Measurements from ENCODE around the gene ARHGAP22. TPM values are rescaled to one million over a fixed set of nuclear protein-coding genes. Genes with fewer than 3 reads are reported as not detected.

Gene ARHGAP22
- polyA plus RNA-seq, 1 donor: 1.3 TPM

DNA sequence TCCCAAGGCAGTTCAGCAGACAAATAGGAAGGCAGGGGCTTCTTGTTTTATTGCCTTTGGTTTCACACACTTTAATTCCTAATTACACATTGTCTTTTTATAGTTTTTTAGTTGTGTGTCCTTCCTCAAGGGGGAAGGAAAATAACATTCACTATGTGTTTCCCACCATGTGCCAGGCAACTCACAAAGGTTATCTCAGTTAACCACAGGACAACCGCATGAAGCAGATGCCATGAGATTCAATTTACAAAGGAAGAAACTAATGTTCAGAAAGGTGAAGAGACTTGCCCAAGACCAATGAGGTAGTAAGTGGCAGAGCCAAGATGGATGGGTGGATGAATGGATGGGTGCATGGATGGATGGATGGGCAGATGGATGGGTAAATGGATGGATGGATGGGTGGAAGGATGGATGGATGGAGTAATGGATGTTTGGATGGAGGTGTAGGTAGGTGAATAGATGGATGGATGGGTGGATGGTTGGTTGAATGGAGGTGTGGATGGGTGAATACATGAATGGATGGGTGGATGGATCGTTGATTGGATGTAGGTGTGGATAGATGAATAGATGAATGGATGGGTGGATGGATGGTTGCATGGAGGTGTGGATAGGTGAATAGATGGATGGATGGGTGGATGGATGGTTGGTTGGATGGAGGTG lies 77.9 kb downstream of the ARHGAP22 start:
- DNase-seq: no peak

DNA sequence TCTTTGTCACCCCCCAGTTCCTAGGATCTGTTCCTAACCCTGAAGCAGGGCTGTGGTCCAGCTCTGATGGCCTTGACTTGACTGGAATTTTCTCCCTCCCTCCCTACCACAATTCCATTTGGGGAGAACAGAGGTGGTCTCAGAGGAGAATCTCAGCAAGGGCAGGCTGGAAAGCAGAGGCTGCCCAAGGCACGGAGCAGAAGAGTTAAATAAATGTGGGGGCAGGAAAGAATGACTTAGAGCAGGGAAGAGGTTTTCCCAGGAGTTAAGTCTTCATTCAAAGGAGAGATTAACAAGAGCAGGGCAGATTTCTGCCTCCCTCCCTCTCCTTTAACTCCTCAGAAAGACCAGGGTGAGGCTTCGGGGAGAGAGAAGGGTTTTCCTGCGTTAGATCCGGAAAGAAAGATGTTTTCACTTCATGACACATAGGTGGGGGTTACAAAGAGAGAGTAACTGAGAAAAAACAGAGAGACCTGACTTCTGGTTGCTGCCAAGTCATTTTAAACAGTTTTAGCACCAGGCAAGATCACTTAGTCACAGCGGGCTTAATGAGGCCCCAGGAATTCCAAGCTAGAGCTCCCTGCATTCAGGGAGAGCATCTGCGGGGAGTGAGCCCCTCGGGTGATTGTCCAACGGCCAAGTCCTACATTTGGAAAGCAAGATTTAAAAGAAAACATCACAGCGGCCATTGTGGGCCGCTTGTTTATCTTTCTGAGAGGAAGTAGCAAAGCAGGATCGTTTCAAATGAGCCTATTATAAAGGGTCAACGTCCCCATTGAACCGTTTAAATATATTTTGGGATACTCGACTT lies 78.7 kb downstream of the ARHGAP22 start:
- DNase-seq: no peak

DNA sequence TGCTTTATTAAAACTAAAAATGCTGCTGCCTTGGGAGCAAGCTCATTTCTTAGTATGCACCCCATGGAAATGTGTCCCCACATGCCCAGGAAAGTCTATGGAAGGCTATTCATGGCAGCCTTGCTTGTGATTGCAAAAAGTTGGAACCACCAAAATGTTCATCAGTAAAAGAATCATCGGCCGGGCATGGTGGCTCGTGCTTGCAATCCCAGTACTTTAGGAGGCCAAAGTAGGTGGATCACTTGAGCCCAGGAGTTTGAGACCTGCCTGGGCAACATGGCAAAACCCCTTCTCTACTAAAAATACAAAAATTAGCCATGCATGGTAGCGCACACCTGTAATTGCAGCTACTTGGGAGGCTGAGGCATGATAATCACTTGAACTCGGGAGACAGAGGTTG lies 79.8 kb downstream of the ARHGAP22 start:
- DNase-seq: no peak

DNA sequence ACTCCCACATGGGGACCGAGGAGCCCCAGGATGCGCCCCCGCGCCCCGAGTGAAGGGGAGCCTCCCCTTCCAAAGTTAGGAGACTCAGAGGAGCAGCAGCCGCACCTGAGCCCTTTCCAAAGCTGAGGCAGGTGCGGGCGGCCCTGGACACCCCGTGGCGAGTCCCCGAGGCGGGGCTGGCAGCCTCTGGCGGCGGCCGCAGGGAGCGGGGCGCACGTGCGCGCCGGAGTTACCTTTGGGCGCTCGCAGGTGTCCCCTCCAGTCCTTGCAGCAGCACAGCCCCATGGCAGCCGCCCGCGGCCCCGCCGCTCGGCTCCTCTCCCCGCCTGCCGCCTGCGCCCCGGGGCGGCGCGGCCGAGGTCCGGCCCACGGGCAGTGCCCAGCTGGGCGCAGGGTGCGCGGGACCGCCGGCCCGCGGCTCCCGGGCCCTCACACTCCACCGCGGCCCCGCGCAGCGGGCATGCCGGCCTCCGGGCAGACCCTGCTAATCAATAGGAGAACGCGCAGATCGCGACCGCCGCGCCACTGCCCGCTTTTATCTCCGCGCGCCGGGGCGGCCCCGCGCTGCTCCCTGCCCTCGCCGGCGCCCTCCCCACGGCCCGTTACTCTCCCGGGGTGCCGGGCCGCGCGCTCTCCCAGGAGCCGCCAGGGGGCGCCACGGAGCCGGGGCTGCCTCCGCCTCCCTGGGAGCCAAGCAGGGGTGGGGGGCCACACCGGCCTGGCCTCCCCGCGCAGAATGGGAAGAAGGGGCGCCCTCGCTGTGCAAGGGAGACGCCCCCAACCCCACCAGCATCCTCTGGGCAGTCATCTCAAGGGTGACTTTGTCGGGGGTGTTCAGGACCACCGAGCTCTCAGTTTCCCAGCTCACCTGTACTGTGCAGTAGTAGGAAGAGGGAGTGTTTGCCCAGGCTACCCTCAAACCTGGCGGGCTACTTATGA lies 80.8 kb downstream of the ARHGAP22 start:
- DNase-seq: no peak

DNA sequence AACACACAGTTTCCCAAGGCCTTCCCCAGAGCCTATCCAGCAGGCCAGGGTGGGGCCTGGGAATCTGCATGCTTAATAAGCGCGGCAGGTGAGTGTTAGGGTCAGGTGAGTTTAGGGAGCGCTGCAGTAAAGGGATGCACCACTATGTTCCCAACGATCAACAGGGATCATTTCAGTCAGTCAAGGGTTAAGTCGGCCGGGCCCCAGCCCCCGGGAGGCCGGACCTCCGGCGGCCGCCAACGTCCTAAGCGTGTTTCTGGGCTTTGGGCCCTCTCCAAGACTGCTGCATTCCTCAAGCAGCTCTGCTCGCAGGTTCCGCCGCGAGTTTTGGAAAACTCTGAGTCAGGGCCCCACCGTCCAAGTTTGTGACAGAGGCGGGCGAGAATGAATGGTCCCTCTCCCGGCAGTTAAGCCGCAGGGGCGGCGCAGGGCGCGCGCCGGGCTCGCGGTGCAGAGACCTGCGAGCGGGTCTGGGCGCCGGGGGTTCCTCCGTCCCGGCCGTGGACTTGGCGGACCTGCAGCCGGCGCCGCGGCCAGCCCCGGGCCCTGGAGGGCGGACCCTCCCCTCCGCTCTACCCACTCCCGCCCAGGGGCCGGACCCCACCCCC lies 81.6 kb downstream of the ARHGAP22 start:
- peak; percentile 81 for DNase-seq

DNA sequence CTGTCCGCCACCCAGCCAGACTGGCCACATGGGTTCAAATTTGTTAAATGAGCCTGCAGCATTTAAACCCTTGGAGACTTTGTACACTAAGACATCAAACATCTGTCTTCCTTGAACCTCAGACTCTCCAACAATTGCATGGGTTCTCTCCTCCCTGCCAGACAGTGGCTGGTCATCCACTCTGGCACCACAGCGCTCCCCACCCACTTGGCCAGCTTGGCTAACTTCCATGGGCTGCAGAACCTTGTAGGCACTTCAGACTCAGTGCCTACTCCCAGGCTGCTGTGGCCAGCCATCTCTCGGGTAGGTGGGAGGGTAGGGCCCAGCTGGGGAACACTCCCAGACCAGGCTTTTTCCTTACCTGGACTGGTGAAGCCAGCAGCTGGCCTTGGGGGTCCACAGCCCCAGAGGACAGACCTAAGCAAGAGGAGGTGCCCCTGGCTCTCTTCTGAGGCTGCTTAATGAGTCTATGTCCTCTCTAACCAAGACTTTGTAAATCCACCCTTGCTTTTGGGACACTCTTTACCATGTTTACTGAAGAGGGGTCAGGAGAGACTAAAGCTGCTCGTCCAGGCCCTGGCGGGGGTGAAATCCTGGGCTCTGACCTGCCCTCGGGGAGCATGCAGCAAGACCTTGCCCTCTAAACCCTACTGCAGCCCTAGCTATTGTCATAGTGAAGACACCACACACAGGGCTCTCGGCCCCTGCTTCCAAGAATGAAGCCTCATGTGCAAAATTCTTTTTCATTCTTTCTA lies 82.7 kb downstream of the ARHGAP22 start:
- DNase-seq: no peak

DNA sequence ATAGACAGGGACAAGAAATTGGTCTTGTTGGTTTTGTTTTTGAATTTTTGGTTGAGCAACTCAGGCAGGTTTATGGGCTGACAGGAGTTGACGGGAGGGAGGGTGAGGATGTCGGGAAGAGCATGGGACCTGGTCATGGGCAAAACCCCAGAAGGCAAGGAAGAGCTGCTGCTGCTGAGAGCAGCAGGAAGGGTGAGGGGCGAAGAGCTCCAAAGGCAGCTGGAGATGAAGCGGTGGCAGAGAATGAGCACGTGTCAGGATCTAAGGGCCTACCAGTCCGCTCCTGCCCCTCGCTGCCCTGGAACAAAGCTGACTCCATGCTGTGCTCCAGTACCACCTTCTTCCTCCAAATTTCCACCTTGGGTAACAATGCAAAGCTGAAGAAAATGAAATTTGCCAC lies 84.3 kb downstream of the ARHGAP22 start:
- no peak for DNase-seq

DNA sequence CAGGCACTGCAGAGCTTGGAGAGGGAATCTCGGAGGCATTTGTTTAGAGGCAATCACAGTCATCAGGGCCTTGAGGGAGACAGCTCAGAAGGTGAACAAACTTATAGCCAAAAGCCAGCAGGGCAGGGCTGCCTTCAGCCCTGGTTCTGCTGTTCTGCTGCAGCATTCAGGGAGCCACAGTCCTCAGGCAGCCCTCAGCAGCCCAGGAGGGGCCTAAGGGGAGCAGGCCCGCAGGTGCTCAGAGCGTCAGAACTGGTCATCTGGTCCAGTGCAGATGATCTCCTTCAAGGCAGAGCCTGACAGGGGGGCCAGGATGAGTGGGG lies 84.7 kb downstream of the ARHGAP22 start:
- no peak for DNase-seq

DNA sequence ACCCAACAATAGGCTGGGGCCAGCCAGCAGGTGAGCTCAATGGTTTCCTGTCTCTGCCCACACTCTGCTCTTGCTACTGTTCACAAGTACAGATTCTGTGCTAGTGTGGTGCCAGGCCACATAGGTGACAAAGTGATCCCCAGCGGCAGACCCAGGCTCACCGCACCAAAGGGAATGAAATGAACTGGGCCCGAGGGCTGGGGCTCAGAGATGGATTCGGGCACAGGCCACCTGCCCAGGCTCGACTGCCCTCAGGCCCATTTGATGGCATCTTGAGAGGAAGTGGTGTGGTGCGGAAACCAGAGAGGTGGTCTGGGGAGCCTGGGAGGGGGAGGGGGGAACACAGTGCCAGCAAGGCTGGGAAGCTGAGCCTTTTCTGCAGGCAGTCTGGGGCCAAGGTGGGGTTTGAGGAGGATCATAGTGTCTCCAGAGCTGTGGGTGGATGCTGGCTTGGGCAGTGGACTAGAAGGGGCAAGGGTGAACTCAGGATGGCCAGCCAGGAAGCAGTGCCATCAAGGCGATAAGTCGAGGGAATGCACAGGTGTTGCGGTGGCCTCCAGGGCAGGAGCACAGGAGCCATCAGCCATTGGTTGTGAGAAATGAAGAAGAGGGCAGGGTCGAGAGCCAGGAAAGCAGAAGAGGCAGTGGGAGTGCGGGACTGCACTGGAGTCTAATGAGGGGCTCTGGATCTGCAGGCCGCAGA lies 85.2 kb downstream of the ARHGAP22 start:
- DNase-seq: no peak

DNA sequence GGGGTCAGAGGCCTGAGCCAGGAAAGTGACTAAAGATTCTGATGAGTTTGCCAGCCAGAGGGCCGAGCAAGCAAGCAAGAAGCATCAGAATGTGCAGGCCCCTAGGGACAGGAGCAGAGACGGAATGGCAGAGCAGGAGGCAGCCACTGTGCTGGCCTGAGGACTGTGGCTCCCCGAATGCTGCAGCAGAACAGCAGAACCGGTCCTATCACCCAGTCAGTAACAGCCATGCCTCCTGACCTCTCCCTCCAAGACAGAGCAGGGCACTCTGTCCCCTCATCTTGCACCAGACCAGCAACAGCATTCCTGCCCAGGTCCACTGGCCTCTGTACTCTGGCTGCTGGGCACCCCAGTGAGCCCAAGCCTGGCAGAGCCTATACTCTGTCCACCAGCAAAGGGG lies 85.9 kb downstream of the ARHGAP22 start:
- no peak for DNase-seq

DNA sequence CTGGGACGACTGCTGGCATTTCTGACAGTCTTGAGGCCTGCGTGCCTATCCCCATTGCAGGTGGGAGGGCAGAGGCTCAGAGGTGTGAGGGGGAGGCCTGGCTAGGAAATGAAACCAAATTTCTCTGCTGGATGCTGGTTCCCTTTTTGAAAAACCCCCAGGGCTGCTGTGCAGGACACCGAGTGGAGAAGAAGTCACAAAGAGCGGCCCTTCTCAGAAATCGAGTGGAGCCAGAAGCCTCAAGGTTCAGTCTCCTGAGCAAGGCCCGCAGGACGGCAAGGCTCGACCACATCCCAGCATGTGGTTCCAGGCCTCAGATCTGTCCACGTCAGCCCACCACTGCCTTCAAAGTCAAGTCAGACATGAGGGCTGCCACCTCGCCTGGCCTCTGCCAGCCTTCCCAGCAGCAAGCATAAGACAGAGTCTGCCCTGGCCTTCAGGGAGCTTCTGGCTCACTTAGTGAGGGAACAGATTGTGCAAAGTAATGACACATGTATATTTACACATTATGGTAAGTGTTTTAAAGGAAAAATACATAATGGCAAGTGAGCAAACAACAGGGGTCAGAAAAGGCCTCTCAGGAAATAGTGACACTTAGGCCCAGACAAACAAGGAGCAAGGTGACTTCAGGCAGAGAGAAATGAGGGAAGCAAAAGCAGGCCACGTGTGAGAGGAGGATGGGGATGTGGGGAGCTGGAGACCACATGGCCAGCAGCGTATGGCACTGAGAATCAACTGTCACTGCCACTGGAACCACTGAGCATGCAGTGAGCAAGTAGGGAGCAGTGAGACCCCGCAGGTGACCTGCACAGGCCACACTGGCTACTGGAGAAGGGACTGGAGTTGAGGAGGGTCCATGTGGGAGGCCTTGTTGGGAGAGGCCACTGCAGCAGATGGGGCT lies 86.7 kb downstream of the ARHGAP22 start:
- no peak for DNase-seq

DNA sequence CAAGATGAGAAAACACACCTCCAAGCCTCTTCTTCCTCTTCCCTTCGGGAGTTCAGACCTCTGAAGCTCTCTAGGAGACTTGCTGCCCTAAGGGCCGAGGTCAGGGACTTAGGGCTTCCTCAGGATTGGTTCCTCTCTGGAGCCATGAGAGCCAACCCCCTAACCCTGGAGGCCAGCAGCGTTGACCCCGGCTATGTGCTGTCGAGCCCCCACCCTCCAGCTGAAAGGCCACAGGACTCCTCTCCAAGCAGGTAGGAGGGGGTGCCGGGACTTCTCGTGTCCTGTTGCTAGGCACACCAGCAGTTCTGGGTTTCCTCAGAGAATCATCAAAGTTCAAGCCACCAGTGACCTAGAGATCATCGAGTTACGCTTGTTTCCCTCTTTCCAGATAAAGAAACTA lies 87.4 kb downstream of the ARHGAP22 start:
- DNase-seq: no peak

DNA sequence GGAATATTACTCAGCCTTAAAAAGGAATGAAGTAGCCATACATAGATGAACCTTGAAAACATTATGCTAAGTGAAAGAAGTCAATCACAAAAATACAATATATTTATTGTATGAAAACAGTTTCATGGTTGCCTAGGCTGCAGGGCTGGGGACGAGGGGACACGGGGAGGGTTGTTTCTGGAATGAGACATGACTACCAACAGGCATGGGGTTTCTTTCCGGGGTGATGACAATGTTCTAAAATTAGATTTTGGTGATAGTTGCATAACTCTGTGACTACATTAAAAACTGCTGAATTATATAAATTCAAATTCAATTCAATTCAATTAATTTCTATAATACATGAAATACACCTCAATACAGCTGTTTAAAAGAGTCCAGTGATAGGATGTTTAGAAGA lies 88.0 kb downstream of the ARHGAP22 start:
- no peak for DNase-seq

DNA sequence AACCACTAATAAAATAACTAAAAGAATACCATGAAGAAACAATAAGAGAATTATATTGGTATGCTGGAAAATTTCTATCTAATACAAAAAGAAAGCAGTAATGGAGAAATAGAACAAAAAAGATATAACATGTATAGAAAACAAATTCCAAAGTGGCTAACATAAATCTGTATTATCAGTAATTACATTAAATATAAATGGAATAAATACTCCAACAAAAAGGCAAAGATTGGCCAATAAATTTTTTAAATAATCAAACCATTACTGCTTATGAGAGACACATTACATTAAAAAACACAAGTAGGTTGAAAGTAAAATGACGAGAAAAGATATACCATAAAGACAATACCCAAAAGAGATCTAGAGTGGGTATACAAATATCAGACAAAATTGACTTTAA lies 90.0 kb downstream of the ARHGAP22 start:
- no peak for DNase-seq

DNA sequence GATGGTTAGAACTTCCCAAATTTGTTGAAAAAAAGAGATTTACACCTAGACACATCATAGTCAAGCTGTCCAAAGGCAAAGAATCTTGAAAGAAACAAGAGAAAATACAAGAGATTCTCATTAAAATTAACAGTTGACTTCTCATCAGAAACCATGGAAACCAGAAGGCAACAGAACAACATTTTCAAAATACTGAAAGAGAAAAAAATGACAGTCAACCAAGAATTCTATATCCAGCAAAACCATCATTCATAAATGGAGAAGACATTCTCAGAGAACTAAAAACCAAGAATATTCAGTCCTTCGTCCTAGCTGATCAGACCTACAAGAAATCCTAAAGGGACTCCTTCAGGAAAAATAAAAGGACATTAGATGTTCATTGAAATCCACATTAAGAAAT lies 90.6 kb downstream of the ARHGAP22 start:
- DNase-seq: no peak

DNA sequence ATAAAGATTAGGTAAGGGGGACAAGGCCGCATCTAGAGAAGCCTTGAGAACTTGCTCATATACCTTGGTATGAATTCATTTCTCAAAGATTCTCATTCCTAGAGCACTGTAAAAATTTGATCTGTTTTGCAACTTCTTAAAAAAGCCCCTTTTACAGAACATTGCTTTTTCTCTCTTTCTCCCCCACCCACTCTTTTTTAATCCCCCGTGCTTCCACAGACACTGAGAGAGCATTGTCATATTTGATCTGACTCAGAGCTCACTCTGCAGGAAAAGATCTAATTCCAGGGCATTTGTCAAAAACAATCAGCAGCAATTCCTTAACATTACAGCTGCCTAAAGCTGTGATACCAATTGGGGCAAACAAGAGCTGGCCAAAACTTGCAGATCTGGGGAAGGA lies 92.0 kb downstream of the ARHGAP22 start:
- no peak for DNase-seq

DNA sequence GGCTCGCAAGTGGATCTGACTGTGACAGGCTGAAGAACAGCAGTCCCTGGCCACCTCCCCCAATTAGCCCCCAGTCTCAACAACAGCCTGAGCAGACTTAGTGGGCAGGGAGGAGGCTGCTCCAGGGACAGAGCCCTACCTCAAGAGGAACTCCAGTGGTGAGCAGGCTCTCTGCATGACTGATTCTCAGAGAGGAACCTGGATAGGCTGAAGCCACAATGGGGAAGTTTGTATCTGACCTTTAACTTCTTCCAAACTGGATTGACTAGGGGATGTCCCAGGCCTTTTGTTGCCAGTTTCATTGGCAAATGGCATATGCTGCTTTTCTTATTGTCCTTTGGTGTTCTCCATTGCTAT lies 93.0 kb downstream of the ARHGAP22 start:
- no peak for DNase-seq

DNA sequence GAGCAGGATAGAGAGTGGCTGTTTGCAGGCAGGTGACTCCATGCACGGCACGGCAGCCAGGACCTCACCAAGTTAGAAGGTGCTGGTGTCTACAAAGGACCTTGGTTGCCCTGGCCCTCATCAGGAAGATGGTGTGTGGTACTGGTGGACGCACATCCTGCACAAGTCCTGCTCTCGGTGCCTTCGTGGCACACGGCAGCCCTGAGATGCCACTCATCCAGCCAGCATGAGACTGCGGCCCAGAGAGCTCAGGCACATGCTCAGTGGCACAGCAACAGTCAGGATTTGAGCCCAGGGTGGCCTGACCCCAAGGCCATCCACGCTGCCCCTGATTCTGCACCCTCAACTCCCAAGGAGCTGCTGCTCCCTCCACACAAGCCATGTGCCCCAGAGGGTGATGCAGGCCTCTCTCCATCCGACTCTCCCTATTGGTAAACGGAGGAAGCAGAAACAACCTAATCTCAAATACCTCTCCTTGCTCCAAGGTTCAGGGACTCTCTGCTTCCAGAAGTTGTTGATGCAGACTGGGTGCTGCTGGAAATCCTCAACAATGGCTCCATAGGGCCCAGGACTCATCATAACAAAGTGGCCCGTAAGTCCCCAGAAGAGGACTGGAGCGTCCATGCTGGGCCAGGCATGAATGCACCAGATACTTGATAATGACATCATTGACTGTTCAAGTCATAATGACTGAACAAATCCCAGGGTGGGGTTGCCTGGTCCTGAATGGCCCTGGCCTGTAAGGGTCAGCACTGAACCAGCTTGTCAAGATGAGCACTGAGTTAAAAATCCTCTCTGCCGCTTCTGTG lies 93.6 kb downstream of the ARHGAP22 start:
- no peak for DNase-seq

DNA sequence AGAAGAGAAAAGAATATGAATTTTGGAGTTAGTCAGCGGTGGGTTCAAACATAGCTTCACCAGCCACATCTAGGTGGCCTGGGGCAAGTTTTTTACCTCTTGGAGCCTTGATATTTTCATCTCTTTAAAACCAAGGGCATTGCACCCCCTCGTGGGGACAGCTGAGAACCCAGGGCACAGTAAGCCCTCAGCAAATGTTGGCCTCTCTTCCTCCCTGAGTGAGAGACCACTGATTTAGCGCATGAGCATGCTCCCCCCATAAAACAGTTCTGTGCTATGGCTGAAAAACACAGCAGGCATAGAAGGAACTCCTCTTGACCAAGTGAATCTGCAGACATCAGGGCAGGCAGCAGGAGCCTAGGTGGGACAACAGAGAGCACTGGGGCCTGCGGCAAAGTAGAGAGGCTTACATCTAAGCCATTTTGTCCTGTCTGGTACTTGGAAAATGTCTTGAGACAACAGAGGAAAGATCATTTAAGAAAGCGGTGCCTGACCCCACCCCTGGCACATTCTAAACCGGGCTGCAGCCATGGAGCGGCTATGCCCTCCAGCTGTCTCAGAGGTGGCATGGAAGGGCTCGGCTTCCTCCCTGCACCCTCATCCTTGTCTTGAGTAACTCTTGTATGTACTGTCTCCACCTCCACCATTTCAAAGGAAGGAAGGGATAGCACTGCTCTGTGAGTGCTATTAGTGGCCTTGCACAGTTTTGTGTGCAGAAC lies 94.7 kb downstream of the ARHGAP22 start:
- DNase-seq: no peak

Measured in hindlimb muscle (tissue), 1 donor.